Central memory CD4-positive, alpha-beta T cell (primary cell): ENCODE data around the gene NELFCD.
"Not testable (repeated sequence)": the region's sequence is repeated elsewhere in the genome, so short reads cannot be mapped to it uniquely, and the experiment has no call there.

ENCODE experiments used
- DNase-seq: peaks from one replicate; pipeline ENCODE4 v3.0.0; 2022

The NELFCD gene

GRCh38 chr20:59027741-59028320 is 46.8 kb downstream of the NELFCD start:
- no peak for DNase-seq

- DNase-seq = no peak
These were observed 47.8 kb downstream of the NELFCD start for GRCh38 chr20:59028812-59029211.

GRCh38 chr20:59030911-59031563 is 50.0 kb downstream of the NELFCD start:
- DNase-seq = no peak

GRCh38 chr20:59031564-59032022 is 50.5 kb downstream of the NELFCD start:
- DNase-seq = peak; percentile 29

GRCh38 chr20:59032023-59032712 is 51.1 kb downstream of the NELFCD start, which contains the start of gene ATP5F1E:
Gene ATP5F1E (minus strand): TSS chr20:59032335. CDS start chr20:59032251, 84 bp downstream.
- DNase-seq = peak; percentile 96

GRCh38 chr20:59032713-59033059 is 51.6 kb downstream of the NELFCD start:
- DNase-seq = no peak

- no peak for DNase-seq
These were observed 52.0 kb downstream of the NELFCD start for GRCh38 chr20:59033093-59033492.

- no peak for DNase-seq
These were observed 52.6 kb downstream of the NELFCD start for GRCh38 chr20:59033616-59034165.

GRCh38 chr20:59035381-59035780 is 54.3 kb downstream of the NELFCD start:
- no peak for DNase-seq

GRCh38 chr20:59037386-59037785 is 56.3 kb downstream of the NELFCD start:
- DNase-seq = no peak

- no peak for DNase-seq
These were observed 58.2 kb downstream of the NELFCD start for GRCh38 chr20:59039233-59039632.

- DNase-seq = no peak
These were observed 59.6 kb downstream of the NELFCD start for GRCh38 chr20:59040667-59041066.

- not testable (repeated sequence) for DNase-seq
These were observed 60.4 kb downstream of the NELFCD start for GRCh38 chr20:59041487-59041886.

- DNase-seq = no peak
These were observed 61.2 kb downstream of the NELFCD start, which contains the start of gene PRELID3B for GRCh38 chr20:59042151-59042795. Gene PRELID3B (minus strand): TSS chr20:59042786. CDS start chr20:59042730, 56 bp downstream.

GRCh38 chr20:59042796-59043631 is 62.0 kb downstream of the NELFCD start:
- peak; percentile 95 for DNase-seq

- DNase-seq = peak; percentile 7
These were observed 62.6 kb downstream of the NELFCD start for GRCh38 chr20:59043698-59044097.

GRCh38 chr20:59044295-59044694 is 63.2 kb downstream of the NELFCD start:
- DNase-seq = no peak
